SU-DHL-6 (cell line): ENCODE data around the gene ANKRD18B.
"Not testable (repeated sequence)": the region's sequence is repeated elsewhere in the genome, so short reads cannot be mapped to it uniquely, and the experiment has no call there.

Experiments
- H2AFZ ChIP-seq: fragments of 200-600 bp; sonication (generic); 2 replicates; pipeline ENCODE4 v1.6.1; 2014; ENCODE audit warnings: low read depth, mild to moderate bottlenecking, moderate library complexity, mixed read lengths, antibody characterized with exemption, low read length; ENCODE audit not compliant: severe bottlenecking
- H3F3A ChIP-seq: fragments of 200-600 bp; shearing (Covaris generic); 2 replicates; pipeline ENCODE4 v1.6.0; 2016; ENCODE audit warnings: antibody characterized with exemption, mild to moderate bottlenecking; ENCODE audit not compliant: insufficient read depth
- H3K27ac ChIP-seq: fragments of 200-600 bp; sonication (generic); 2 replicates; pipeline ENCODE4 v1.5.1; 2016; ENCODE audit warnings: low read depth, mild to moderate bottlenecking, low read length, moderate library complexity, mixed read lengths
- H3K27me3 ChIP-seq: fragments of 200-600 bp; sonication (generic), shearing (Covaris generic); 2 replicates; pipeline ENCODE4 v1.6.0; 2014; ENCODE audit warnings: mild to moderate bottlenecking, low read length
- H3K36me3 ChIP-seq: fragments of 200-600 bp; sonication (generic); 2 replicates; pipeline ENCODE4 v1.6.1; 2014; ENCODE audit warnings: mild to moderate bottlenecking, low read length, mixed read lengths
- H3K4me2 ChIP-seq: fragments of 300-600, 200-600 bp; shearing (Covaris generic), sonication (generic); 2 replicates; pipeline ENCODE4 v1.6.0; 2014; ENCODE audit warnings: low read length, low read depth, mild to moderate bottlenecking; ENCODE audit not compliant: poor library complexity, severe bottlenecking
- H3K4me3 ChIP-seq: fragments of 200-600 bp; sonication (generic); 2 replicates; pipeline ENCODE4 v1.5.1; 2014; ENCODE audit warnings: antibody characterized with exemption, low read length, mild to moderate bottlenecking, mixed read lengths; ENCODE audit not compliant: insufficient read depth, poor library complexity, severe bottlenecking
- H3K79me2 ChIP-seq: fragments of 200-600 bp; sonication (generic); 2 replicates; pipeline ENCODE4 v1.6.1; 2014; ENCODE audit warnings: mild to moderate bottlenecking, low read length, moderate library complexity; ENCODE audit not compliant: insufficient read depth
- H3K9ac ChIP-seq: fragments of 200-600 bp; sonication (generic); 2 replicates; pipeline ENCODE4 v1.7.0; 2014; ENCODE audit warnings: mild to moderate bottlenecking, low read length
- H3K9me2 ChIP-seq: fragments of 200-600 bp; sonication (generic); replicated peaks from 2 replicates; pipeline ENCODE4 v1.6.1; 2014; ENCODE audit warnings: low read length; ENCODE audit not compliant: insufficient read depth
- H3K9me3 ChIP-seq: fragments of 200-600 bp; sonication (generic); 2 replicates; pipeline ENCODE4 v1.6.1; 2014; ENCODE audit warnings: low read length, mixed read lengths; ENCODE audit not compliant: insufficient read depth
- H4K20me1 ChIP-seq: fragments of 200-600 bp; sonication (generic); 2 replicates; pipeline ENCODE4 v1.6.1; 2014; ENCODE audit warnings: low read depth, mild to moderate bottlenecking, antibody characterized with exemption, low read length, moderate library complexity, mixed read lengths
- CTCF ChIP-seq: fragments of 200-600 bp; sonication (generic); IDR thresholded peaks from one replicate; pipeline ENCODE4 v1.5.1; 2017; ENCODE audit warnings: antibody characterized with exemption, mild to moderate bottlenecking, low read length, moderate library complexity; ENCODE audit not compliant: insufficient read depth, poor library complexity, severe bottlenecking
- EZH2phosphoT487 ChIP-seq: fragments of 200-600 bp; sonication (generic), shearing (Covaris generic); conservative IDR thresholded peaks from 2 replicates; pipeline ENCODE4 v1.6.1; 2018; ENCODE audit warnings: mild to moderate bottlenecking, antibody characterized with exemption, low read length, moderate library complexity, mixed read lengths

ANKRD18B gene

GRCh38 chr9:33600911-33601310 lies 76.9 kb downstream of the ANKRD18B start:
- H3K4me2 ChIP-seq, H3K9me2 ChIP-seq, H3K36me3 ChIP-seq, H3F3A ChIP-seq, H2AFZ ChIP-seq, H4K20me1 ChIP-seq, H3K4me3 ChIP-seq, H3K27ac ChIP-seq, H3K9ac ChIP-seq, H3K9me3 ChIP-seq, H3K27me3 ChIP-seq, H3K79me2 ChIP-seq: not testable (repeated sequence)

GRCh38 chr9:33604249-33604648 lies 80.2 kb downstream of the ANKRD18B start:
- H2AFZ ChIP-seq, H3F3A ChIP-seq, H3K36me3 ChIP-seq, H3K79me2 ChIP-seq, H3K9me3 ChIP-seq, H3K4me2 ChIP-seq, H4K20me1 ChIP-seq, H3K27me3 ChIP-seq, H3K9me2 ChIP-seq, H3K4me3 ChIP-seq, H3K27ac ChIP-seq, H3K9ac ChIP-seq: not testable (repeated sequence)

- H3K36me3 ChIP-seq, H3K79me2 ChIP-seq, H3K4me2 ChIP-seq, H3K9me3 ChIP-seq, H3F3A ChIP-seq, H3K27me3 ChIP-seq, H2AFZ ChIP-seq, H3K9me2 ChIP-seq, H3K27ac ChIP-seq, H3K4me3 ChIP-seq, H3K9ac ChIP-seq, H4K20me1 ChIP-seq: not testable (repeated sequence)
Measured at GRCh38 chr9:33604936-33605335, 80.9 kb downstream of the ANKRD18B start.

GRCh38 chr9:33611358-33611757 lies 87.3 kb downstream of the ANKRD18B start:
- H3K79me2 ChIP-seq = no peaks in the 10 kb centered on the region
- TF ChIP-seq CTCF = no peak
- TF ChIP-seq EZH2phosphoT487 = no peak

GRCh38 chr9:33612410-33612809 lies 88.4 kb downstream of the ANKRD18B start:
- H3K4me2 ChIP-seq, H4K20me1 ChIP-seq, H3K9me2 ChIP-seq, H3K27ac ChIP-seq, H3K9me3 ChIP-seq, H3K4me3 ChIP-seq, H3K79me2 ChIP-seq, H3K36me3 ChIP-seq, H3F3A ChIP-seq, H3K9ac ChIP-seq, H2AFZ ChIP-seq, H3K27me3 ChIP-seq: not testable (repeated sequence)

More at GRCh38 chr9:33611358-33611757, 87.3 kb downstream of the ANKRD18B start:
- Histone ChIP-seq H3K27ac (no peak overlapping the region), H4K20me1 (no peaks in the 10 kb centered on the region), H2AFZ (no peak overlapping the region), H3K4me3 (no peak overlapping the region), H3K4me2 (no peak overlapping the region), H3F3A (no peaks in the 10 kb centered on the region), H3K27me3 (no peaks in the 10 kb centered on the region), H3K9ac (no peak overlapping the region), H3K36me3 (no peaks in the 10 kb centered on the region), H3K9me2 (no peaks in the 10 kb centered on the region), H3K9me3 (no peaks in the 10 kb centered on the region)
